GM20000 (cell line): Measurements from ENCODE around the gene ISLR.

Source experiments
- DNase-seq: peaks from one replicate; pipeline ENCODE4 v3.0.0; 2012; ENCODE audit warnings: low spot score
- CTCF ChIP-seq: IDR thresholded peaks from 2 replicates; pipeline ENCODE4 v1.5.1; 2012; ENCODE audit warnings: mild to moderate bottlenecking, control low read depth; ENCODE audit errors: extremely low read depth, missing control alignments

The ISLR gene

GRCh38 chr15:74134387-74135027 lies 39.0 kb upstream of the ISLR start:
- peak; percentile 70 for DNase-seq
- TF ChIP-seq CTCF = peak; percentile 23

GRCh38 chr15:74135041-74135565 lies 38.4 kb upstream of the ISLR start:
- TF ChIP-seq CTCF = no peak
- no peak for DNase-seq

GRCh38 chr15:74136540-74136813 lies 37.0 kb upstream of the ISLR start:
- TF ChIP-seq CTCF = no peak

GRCh38 chr15:74136814-74137536 lies 36.5 kb upstream of the ISLR start:
- TF ChIP-seq CTCF = no peak
- peak; percentile 36 for DNase-seq

More at GRCh38 chr15:74136540-74136813, 37.0 kb upstream of the ISLR start:
- DNase-seq = no peak

- DNase-seq = no peak
- no peak for TF ChIP-seq CTCF
Measured at GRCh38 chr15:74137537-74137894, 36.0 kb upstream of the ISLR start.

- DNase-seq = no peak
- no peak for TF ChIP-seq CTCF
Measured at GRCh38 chr15:74138642-74139041, 34.9 kb upstream of the ISLR start.

GRCh38 chr15:74141591-74141990 lies 31.9 kb upstream of the ISLR start:
- DNase-seq = no peak
- TF ChIP-seq CTCF = no peak
